ENCODE data around the gene AQP1. TPM values are rescaled to one million over a fixed set of nuclear protein-coding genes. Genes with fewer than 3 reads are reported as not detected.

The AQP1 gene
- total RNA-seq, 1 experiment from 2014 or later, result 0.15 TPM

DNA sequence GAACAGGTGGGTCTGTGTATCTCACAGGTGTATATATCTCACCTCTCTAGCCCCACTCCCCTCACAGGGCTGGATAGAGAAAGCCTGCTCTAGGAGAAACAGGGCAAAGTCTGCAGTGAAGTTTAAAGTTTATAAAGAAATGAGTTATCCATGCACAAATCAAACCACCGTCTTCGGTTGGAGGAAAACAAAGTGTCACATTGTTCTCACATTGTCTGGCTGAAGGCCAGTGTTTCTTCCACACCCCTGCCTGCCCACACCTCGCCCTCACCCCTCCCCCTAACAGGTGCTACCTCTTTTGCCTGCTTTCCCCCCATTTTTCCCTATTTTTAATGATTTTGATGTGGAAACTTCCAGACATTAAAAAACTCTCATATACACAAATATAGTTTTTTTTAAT is 25.8 kb downstream of the AQP1 start:
- Histone ChIP-seq H3K4me2 (ENCODE audit: insufficient read depth, insufficient read length, low read length) (no peak overlapping the region), H2AFZ (ENCODE audit: low read length) (no peak overlapping the region), H4K8ac (replicated peaks; ENCODE audit: insufficient read length, low read depth, low read length) (no peak overlapping the region), H4K20me1 (ENCODE audit: control insufficient read depth, insufficient read depth, insufficient read length) (no peaks in the 10 kb centered on the region), H3K9me3 (ENCODE audit: control insufficient read depth, low read depth, low read length) (no peaks in the 10 kb centered on the region), H3K23ac (ENCODE audit: insufficient read length, low read depth, low read length) (no peak overlapping the region), H4K5ac (ENCODE audit: insufficient read length, low read depth, low read length) (no peak overlapping the region), H2BK120ac (ENCODE audit: low read depth, low read length, poor library complexity, severe bottlenecking) (no peak overlapping the region), H3T11ph (ENCODE audit: low read length) (no peak overlapping the region), H3K23me2 (ENCODE audit: insufficient read length, low read depth, low read length, poor library complexity, severe bottlenecking) (peaks cover 3% of the 10 kb centered on the region), H3K56ac (ENCODE audit: insufficient read length, low read depth, low read length) (no peak overlapping the region), H2BK20ac (ENCODE audit: low read depth, low read length, poor library complexity, severe bottlenecking) (no peak overlapping the region), H3K14ac (ENCODE audit: insufficient read depth, low read length) (no peak overlapping the region), H3K9ac (ENCODE audit: extremely low read depth, insufficient read length, low read length) (no peak overlapping the region), H3K27me3 (ENCODE audit: insufficient read depth, low read length) (no peaks in the 10 kb centered on the region; the same call in 1 of the 2 replicates), H2AK5ac (ENCODE audit: insufficient read length, low read length) (no peak overlapping the region), H3K4ac (ENCODE audit: low read depth, low read length) (no peak overlapping the region), H3K79me1 (ENCODE audit: insufficient read depth, low read depth, low read length, poor library complexity, severe bottlenecking) (no peaks in the 10 kb centered on the region), H2BK12ac (ENCODE audit: insufficient read length, low read depth, low read length) (no peak overlapping the region), H3K18ac (ENCODE audit: insufficient read length, low read depth, low read length) (no peak overlapping the region), H2BK5ac (ENCODE audit: insufficient read length, low read length) (no peak overlapping the region), H2BK15ac (ENCODE audit: low read depth, low read length) (no peak overlapping the region), H4K91ac (ENCODE audit: insufficient read length, low read depth, low read length) (no peak overlapping the region), H3K4me1 (ENCODE audit: insufficient read depth, low read length) (no peaks in the 10 kb centered on the region), H3K27ac (ENCODE audit: insufficient read length, low read depth, low read length) (no peak overlapping the region), H3K79me2 (ENCODE audit: insufficient read depth, low read length) (no peaks in the 10 kb centered on the region)
- Mint-ChIP-seq H3K27ac (no peak overlapping the region; a peak in 1 of 7 replicates), H3K27me3 (ENCODE audit: low read depth) (peaks cover 72% of the 10 kb centered on the region), H3K4me3 (no peak overlapping the region), H3K4me1 (peaks cover 6 to 21% of the 10 kb centered on the region in 2 experiments), H3K36me3 (ENCODE audit: insufficient read depth in 1 of 3, low read depth in 3 of 3) (no peaks in the 10 kb centered on the region), H3K9me3 (no peaks in the 10 kb centered on the region; a peak in 1 of 5 replicates)
- no peak for DNase-seq
- no CpG with 5 or more reads among the region's 3 CpGs for WGBS (ENCODE audit: extremely low coverage, insufficient read length, low lambda C conversion rate)
- TF ChIP-seq, protein P1, sequence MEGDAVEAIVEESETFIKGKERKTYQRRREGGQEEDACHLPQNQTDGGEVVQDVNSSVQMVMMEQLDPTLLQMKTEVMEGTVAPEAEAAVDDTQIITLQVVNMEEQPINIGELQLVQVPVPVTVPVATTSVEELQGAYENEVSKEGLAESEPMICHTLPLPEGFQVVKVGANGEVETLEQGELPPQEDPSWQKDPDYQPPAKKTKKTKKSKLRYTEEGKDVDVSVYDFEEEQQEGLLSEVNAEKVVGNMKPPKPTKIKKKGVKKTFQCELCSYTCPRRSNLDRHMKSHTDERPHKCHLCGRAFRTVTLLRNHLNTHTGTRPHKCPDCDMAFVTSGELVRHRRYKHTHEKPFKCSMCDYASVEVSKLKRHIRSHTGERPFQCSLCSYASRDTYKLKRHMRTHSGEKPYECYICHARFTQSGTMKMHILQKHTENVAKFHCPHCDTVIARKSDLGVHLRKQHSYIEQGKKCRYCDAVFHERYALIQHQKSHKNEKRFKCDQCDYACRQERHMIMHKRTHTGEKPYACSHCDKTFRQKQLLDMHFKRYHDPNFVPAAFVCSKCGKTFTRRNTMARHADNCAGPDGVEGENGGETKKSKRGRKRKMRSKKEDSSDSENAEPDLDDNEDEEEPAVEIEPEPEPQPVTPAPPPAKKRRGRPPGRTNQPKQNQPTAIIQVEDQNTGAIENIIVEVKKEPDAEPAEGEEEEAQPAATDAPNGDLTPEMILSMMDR (conservative IDR thresholded peaks at IDR 0.05), result no peak

Data from H9 (cell line).